K562 (cell line): Measurements from ENCODE around the gene MSANTD1. TPM values are rescaled to one million over a fixed set of nuclear protein-coding genes. Genes with fewer than 3 reads are reported as not detected.

Experiments used
- ATAC-seq: fragments of 200-7000 bp; cut with Tn5 transposase; 3 replicates; pipeline ENCODE4 v1.9.1; 2020; ENCODE audit warnings: moderate library complexity
- BruUV-seq: library from RNA; stranded (reverse); fragments of 400-500 nt; replicated peaks from 2 replicates; lab custom pipeline; 2021; lab: Mats Ljungman, UMichigan
- CTCF ChIA-PET: fragments of 300-600 bp; formaldehyde crosslinking; extraction: SDS; loops from one replicate; lab custom pipeline; 2021; ENCODE audit warnings: low intra/inter-chr PET ratio; lab: Yijun Ruan, JAX
- POLR2A ChIA-PET: fragments of 300-600, 350-650 bp; sonication (Branson Sonifier 250); formaldehyde crosslinking; extraction: SDS; loops from one replicate; lab custom pipeline; 2021; ENCODE audit warnings: antibody characterized with exemption, inconsistent platforms; lab: Yijun Ruan, JAX
- DNase-seq, 4 experiments: peaks; one replicate each; pipeline versions ENCODE4 v3.0.0 to v3.0.0-alpha.2; 2011 to 2018; ENCODE audit warnings: low spot score in 3 of 4, mixed read lengths in 3 of 4; ENCODE audit errors: extremely low read depth in 1 of 4
- FAIRE-seq: peaks from 2 replicates; lab custom pipeline; 2011; peaks lifted over from hg19 to GRCh38; lab: Jason Lieb, UNC
- H2AFZ ChIP-seq: 2 replicates; pipeline ENCODE4 v1.6.0; 2011; ENCODE audit warnings: low read depth, low read length, control low read depth, inconsistent platforms
- H3K27ac ChIP-seq: fragments of 200-600 bp; 3 replicates; pipeline ENCODE4 v1.8.0; 2011; ENCODE audit warnings: low read depth, mild to moderate bottlenecking, control low read depth, inconsistent platforms, low read length, moderate library complexity, mixed read lengths; ENCODE audit errors: extremely low read depth
- H3K27me3 ChIP-seq, 2 experiments: fragments of 300-600 bp in 1 of 2; 2 replicates in 1 of 2; 3 replicates in 1 of 2; pipeline versions ENCODE4 v1.6.0 to v1.8.0; 2011; ENCODE audit warnings: inconsistent platforms in 2 of 2, low read length in 2 of 2, mild to moderate bottlenecking in 1 of 2, mixed read lengths in 1 of 2, moderate library complexity in 1 of 2; ENCODE audit not compliant: control insufficient read depth in 2 of 2, insufficient read depth in 2 of 2
- H3K36me3 ChIP-seq: fragments of 300-600 bp; 3 replicates; pipeline ENCODE4 v1.8.0; 2011; ENCODE audit warnings: mild to moderate bottlenecking, low read length, inconsistent platforms; ENCODE audit not compliant: control insufficient read depth, insufficient read depth
- H3K4me1 ChIP-seq, 2 experiments: fragments of 200-600 bp in 1 of 2; replicated peaks in 1 of 2; 2 replicates in 1 of 2; 3 replicates in 1 of 2; pipeline versions ENCODE4 v1.5.1 to v1.8.0; 2011; ENCODE audit warnings: inconsistent platforms in 2 of 2, low read length in 2 of 2, mild to moderate bottlenecking in 1 of 2, mixed read lengths in 1 of 2, moderate library complexity in 1 of 2; ENCODE audit not compliant: control insufficient read depth in 2 of 2, insufficient read depth in 2 of 2
- H3K4me2 ChIP-seq: 2 replicates; pipeline ENCODE4 v1.6.1; 2011; ENCODE audit warnings: low read length, control low read depth, inconsistent platforms, mixed read lengths; ENCODE audit not compliant: insufficient read depth
- H3K4me3 ChIP-seq: fragments of 200-600 bp; sonication (generic), shearing (Covaris generic); 2 replicates; pipeline ENCODE4 v1.5.1; 2016; ENCODE audit warnings: control low read depth, inconsistent platforms
- H3K79me2 ChIP-seq: fragments of 200-600 bp; 3 replicates; pipeline ENCODE4 v1.8.0; 2011; ENCODE audit warnings: low read length, inconsistent platforms; ENCODE audit not compliant: control insufficient read depth, insufficient read depth
- H3K9ac ChIP-seq, 2 experiments: 2 replicates each; pipeline versions ENCODE4 v1.6.0 to v1.6.1; 2011; ENCODE audit warnings: low read depth in 2 of 2, low read length in 2 of 2, control low read depth in 1 of 2, inconsistent platforms in 1 of 2, mild to moderate bottlenecking in 1 of 2, mixed read lengths in 1 of 2; ENCODE audit not compliant: insufficient read depth in 1 of 2
- H3K9me1 ChIP-seq: one replicate; pipeline ENCODE4 v1.6.0; 2011; ENCODE audit warnings: inconsistent platforms, mild to moderate bottlenecking, low read length, moderate library complexity; ENCODE audit not compliant: control insufficient read depth, insufficient read depth
- H3K9me3 ChIP-seq: replicated peaks from 2 replicates; pipeline ENCODE4 v1.5.1; 2011; ENCODE audit warnings: low read depth, low read length, inconsistent platforms; ENCODE audit not compliant: control insufficient read depth, insufficient read depth
- H4K20me1 ChIP-seq: replicated peaks from 2 replicates; pipeline ENCODE4 v1.6.1; 2011; ENCODE audit warnings: low read length, inconsistent platforms, mixed read lengths; ENCODE audit not compliant: control insufficient read depth, insufficient read depth
- CEBPZ ChIP-seq: fragments of 150-350 bp; IDR thresholded peaks from 2 replicates; pipeline ENCODE4 v1.6.1; 2014; ENCODE audit warnings: low read depth, mild to moderate bottlenecking, low read length, borderline replicate concordance
- HDAC8 ChIP-seq: fragments of 450-650 bp; IDR thresholded peaks from 2 replicates; pipeline ENCODE4 v1.6.1; 2016; ENCODE audit warnings: mild to moderate bottlenecking, missing genetic modification characterization, moderate library complexity, missing compliant biosample characterization
- IRF2 ChIP-seq: sonication (generic); formaldehyde crosslinking; IDR thresholded peaks from 2 replicates; pipeline ENCODE4 v1.8.1; 2022; ENCODE audit warnings: mild to moderate bottlenecking, missing genetic modification reagents
- MITF ChIP-seq: IDR thresholded peaks from 2 replicates; pipeline ENCODE4 v1.6.1; 2014; ENCODE audit warnings: antibody characterized with exemption
- POU5F1 ChIP-seq: fragments of 150-350 bp; IDR thresholded peaks from 2 replicates; pipeline ENCODE4 v1.6.1; 2014; ENCODE audit warnings: borderline replicate concordance, low read length, low read depth, mild to moderate bottlenecking; ENCODE audit not compliant: partially characterized antibody
- TCF3 ChIP-seq: sonication (generic); formaldehyde crosslinking; IDR thresholded peaks from 2 replicates; pipeline ENCODE4 v1.4.0; 2020; ENCODE audit warnings: mild to moderate bottlenecking, missing genetic modification reagents
- ZFX ChIP-seq: sonication (generic); formaldehyde crosslinking; IDR thresholded peaks from 2 replicates; pipeline ENCODE4 v1.8.0; 2022; ENCODE audit warnings: mild to moderate bottlenecking, missing genetic modification reagents, moderate library complexity
- WGBS: fragments of 100-300 bp; shearing (Covaris generic); methylation state at CpG from one replicate; pipeline ENCODE4 v1.1.6; 2016; ENCODE audit warnings: low coverage, mixed read lengths; ENCODE audit not compliant: insufficient coverage; ENCODE audit errors: missing lambda C conversion rate; 5-methylcytosine and 5-hydroxymethylcytosine counted together
- in situ Hi-C: fragments of 300-500 bp; cut with MboI; formaldehyde crosslinking; loops from 4 replicates; pipeline ENCODE4 v1.15.0; 2018; ENCODE audit warnings: inconsistent platforms, mixed read lengths
- intact Hi-C: fragments of 100-400 bp; cut with micrococcal nuclease; formaldehyde crosslinking; loops from 2 replicates; pipeline ENCODE4 v1.14.2; 2022
- polyA plus RNA-seq, 8 experiments: library from polyadenylated mRNA; depleted of rRNA in 4 of 8; stranded (reverse) in 5 of 8; unstranded in 3 of 8; fragments of >200 nt; fragmentation: Nextera tagmentation in 2 of 8; fragmentation: Illumina TruSeq in 1 of 8; extraction: Ambion mirVana in 2 of 8; extraction: Trizol in 1 of 8; gene quantifications; 2 replicates each; pipeline versions ENCODE4 v1.2.1 to v1.2.3, GENCODE V29; 2011 to 2014; ENCODE audit warnings: inconsistent platforms in 1 of 8, missing spikeins in 1 of 8
- total RNA-seq, 7 experiments: library from RNA; depleted of rRNA in 6 of 7; stranded (reverse); fragments of >200 nt in 6 of 7; fragmentation: Illumina TruSeq in 2 of 7; extraction: Trizol in 2 of 7; gene quantifications; 2 replicates each; pipeline versions ENCODE4 v1.2.1 to v1.2.3, GENCODE V29; 2011 to 2021; ENCODE audit warnings: low replicate concordance in 1 of 7

Gene MSANTD1
- total and polyA plus RNA-seq, 9 of the 15 experiments (the other 6 are each of a cell fraction or from before 2014, with no cell fraction given): 0.04 to 0.09 (median 0.07) TPM; not detected in 6

GRCh38 chr4:3221184-3221494, 27.8 kb upstream of the MSANTD1 start:
- H3K9ac ChIP-seq: 0 out of 4 replicates have a peak overlapping the region, but pooled peaks of 1 of the 2 experiments have one; percentile 43
- H4K20me1 ChIP-seq: no peaks in the 10 kb centered on the region
- no peak overlapping the region for H3K4me2 ChIP-seq
- peaks cover 0 to 4% of the 10 kb centered on the region in 2 experiments; a peak in 1 of 5 replicates for H3K4me1 ChIP-seq
- H3K27me3 ChIP-seq: no peaks in the 10 kb centered on the region
- H2AFZ ChIP-seq: no peak overlapping the region
- H3K9me3 ChIP-seq: no peaks in the 10 kb centered on the region
- H3K9me1 ChIP-seq: no peaks in the 10 kb centered on the region
- ChIA-PET POLR2A (interaction anchor here (0.6 kb wide), 1 partner anchor 15 kb away, joined by 3 read pairs; no protein-coding TSS in a partner anchor), CTCF (no interaction called here)
- FAIRE-seq (no peak), DNase-seq (no peak), ATAC-seq (no peak)
- no peak overlapping the region for H3K4me3 ChIP-seq
- WGBS: 76% methylated on average over 8 of the region's 8 CpGs
- H3K27ac ChIP-seq: no peak overlapping the region
- BruUV-seq: no TSS peak
- intact Hi-C loops: no loop called here
- in situ Hi-C loops: no loop called here
- no peaks in the 10 kb centered on the region for H3K79me2 ChIP-seq
- peaks cover 47% of the 10 kb centered on the region; the same call in 2 of the 3 replicates for H3K36me3 ChIP-seq
- no peak for TF ChIP-seq HDAC8 (tag)
- no peak for TF ChIP-seq ZFX (CRISPR knock-in tag)
- TF ChIP-seq CEBPZ: no peak
- no peak for TF ChIP-seq IRF2 (CRISPR knock-in tag)
- no peak for TF ChIP-seq MITF
- no peak for TF ChIP-seq POU5F1
- no peak for TF ChIP-seq TCF3 (CRISPR knock-in tag)
